Upper lobe of left lung (tissue), 4 donors: ENCODE data around the gene RAB40A.

ENCODE experiments used
- POLR2AphosphoS5 ChIP-seq, 2 donors: sonication (generic); formaldehyde crosslinking; IDR thresholded peaks; one replicate each; pipeline ENCODE4 v1.5.1; 2017; ENCODE audit warnings: antibody characterized with exemption in 2 of 2
- TF ChIP-seq, protein P1 (sequence below), 6 experiments: fragments of 450-650 bp in 4 of 6; fragments of 200-600 bp in 2 of 6; sonication (generic) in 2 of 6; IDR thresholded peaks; one replicate each; pipeline ENCODE4 v1.5.1; 2016 to 2019; ENCODE audit warnings: antibody characterized with exemption in 6 of 6

DNA sequence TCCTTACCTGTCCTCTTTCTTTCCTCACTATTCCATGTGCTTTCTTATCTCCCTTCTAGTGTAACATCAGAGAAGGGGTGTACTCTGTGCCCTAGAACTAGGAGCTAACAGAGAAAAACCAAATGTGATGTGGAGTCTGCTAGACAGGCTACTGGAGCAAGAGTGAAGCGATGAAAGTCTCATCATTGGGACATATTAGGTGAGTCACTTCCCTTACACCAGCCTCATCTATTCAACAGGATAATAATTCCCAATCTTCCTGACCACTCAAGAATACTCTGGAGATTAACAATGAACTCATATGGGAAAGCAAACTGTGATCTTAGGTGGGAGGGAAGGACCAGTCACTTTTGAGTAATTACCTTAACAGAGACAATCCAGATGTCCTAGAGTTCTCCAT lies 58.1 kb downstream of the RAB40A start:
- TF ChIP-seq, protein P1, sequence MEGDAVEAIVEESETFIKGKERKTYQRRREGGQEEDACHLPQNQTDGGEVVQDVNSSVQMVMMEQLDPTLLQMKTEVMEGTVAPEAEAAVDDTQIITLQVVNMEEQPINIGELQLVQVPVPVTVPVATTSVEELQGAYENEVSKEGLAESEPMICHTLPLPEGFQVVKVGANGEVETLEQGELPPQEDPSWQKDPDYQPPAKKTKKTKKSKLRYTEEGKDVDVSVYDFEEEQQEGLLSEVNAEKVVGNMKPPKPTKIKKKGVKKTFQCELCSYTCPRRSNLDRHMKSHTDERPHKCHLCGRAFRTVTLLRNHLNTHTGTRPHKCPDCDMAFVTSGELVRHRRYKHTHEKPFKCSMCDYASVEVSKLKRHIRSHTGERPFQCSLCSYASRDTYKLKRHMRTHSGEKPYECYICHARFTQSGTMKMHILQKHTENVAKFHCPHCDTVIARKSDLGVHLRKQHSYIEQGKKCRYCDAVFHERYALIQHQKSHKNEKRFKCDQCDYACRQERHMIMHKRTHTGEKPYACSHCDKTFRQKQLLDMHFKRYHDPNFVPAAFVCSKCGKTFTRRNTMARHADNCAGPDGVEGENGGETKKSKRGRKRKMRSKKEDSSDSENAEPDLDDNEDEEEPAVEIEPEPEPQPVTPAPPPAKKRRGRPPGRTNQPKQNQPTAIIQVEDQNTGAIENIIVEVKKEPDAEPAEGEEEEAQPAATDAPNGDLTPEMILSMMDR (IDR thresholded peaks at IDR 0.05), result no peak
- TF ChIP-seq POLR2AphosphoS5 (IDR thresholded peaks at IDR 0.05), result no peak
